Measurements from ENCODE around the gene MAP3K9. TPM values are rescaled to one million over a fixed set of nuclear protein-coding genes. Genes with fewer than 3 reads are reported as not detected.

The MAP3K9 gene
- total RNA-seq, 1 donor from 2014 or later: 13.0 TPM

- no peak for TF ChIP-seq CTCF (IDR thresholded peaks at IDR 0.05; ENCODE audit: insufficient read depth, low read depth, low read length)
- peak overlapping the region; percentile 84 for H3K4me3 Mint-ChIP-seq (ENCODE audit: unreplicated experiment)
- peak overlapping the region; percentile 58 for H3K27ac Mint-ChIP-seq (ENCODE audit: unreplicated experiment)
Observed at GRCh38 chr14:70822530-70823185, 13.3 kb upstream of the MAP3K9 start.

DNA sequence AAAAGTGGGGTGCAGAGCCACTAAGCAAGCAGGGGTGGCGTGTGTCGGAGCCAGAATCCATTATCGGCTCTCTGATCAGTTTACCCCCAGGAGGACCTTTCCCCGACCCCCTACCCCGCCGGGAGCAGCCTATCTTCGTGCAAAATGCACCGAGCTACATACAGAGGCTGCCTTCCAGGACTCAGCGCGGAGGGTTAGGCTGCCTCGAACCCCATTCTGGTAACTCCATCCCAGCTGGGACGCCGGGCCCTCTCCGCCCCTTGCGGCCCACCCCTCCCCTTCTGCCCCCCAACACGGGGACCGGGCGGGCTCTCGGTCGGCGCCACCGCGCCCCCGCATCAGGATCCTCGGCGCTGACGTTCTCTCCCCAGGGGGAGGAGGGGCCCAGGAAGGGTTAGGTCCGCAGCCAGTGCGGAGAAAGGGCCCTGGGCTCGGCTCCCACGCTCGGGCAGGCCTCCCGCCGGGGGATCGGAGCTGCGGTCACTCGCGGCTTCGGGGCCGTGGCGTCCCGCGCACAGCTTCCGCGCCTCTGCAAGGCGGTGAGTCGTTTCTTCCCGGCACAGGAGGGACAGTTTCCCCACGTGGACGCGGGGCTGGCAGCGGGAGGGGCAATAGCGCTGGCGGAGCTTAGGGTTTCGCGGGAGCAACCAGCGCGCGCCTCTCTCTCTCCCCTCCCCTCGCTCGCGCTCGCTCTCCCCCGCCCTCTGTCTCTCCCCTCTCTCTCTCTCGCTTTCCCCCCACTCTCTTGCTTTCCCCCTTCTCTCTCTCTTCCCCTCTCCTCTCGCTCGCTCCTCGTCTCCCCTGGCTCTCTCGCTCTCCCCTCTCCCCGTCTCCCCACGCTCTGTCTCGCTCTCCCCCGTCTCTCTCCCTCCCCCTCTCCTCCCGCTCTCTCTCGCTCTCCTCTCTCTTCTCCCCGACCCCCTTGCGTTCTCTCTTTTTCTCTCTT, 12.5 kb upstream of the MAP3K9 start:
- no peak for FAIRE-seq
- peaks cover 11% of the 10 kb centered on the region for H3K27me3 Mint-ChIP-seq (ENCODE audit: low read depth, unreplicated experiment)

More at GRCh38 chr14:70822530-70823185, 13.3 kb upstream of the MAP3K9 start:
- H3K27ac ChIP-seq (ENCODE audit: low read depth, low read length): no peak overlapping the region
- H3K36me3 ChIP-seq (ENCODE audit: insufficient read depth, low read length): no peaks in the 10 kb centered on the region
- H3K27me3 Mint-ChIP-seq (ENCODE audit: low read depth, unreplicated experiment): peaks cover 11% of the 10 kb centered on the region
- no peaks in the 10 kb centered on the region for H4K20me1 ChIP-seq (ENCODE audit: insufficient read depth, low read length)
- H3K9me3 ChIP-seq (ENCODE audit: insufficient read depth, low read depth, low read length): peaks cover 6% of the 10 kb centered on the region
- peaks cover 3% of the 10 kb centered on the region for H3K27me3 ChIP-seq (ENCODE audit: insufficient read depth, low read length)
- H3K4me2 ChIP-seq (ENCODE audit: low read length): peak overlapping the region; percentile 100
- peak overlapping the region; percentile 74 for H3K4me3 ChIP-seq (ENCODE audit: insufficient read depth, low read depth, low read length)
- H3K36me3 Mint-ChIP-seq (ENCODE audit: low read depth, unreplicated experiment): peaks cover 11% of the 10 kb centered on the region
- H3K79me2 ChIP-seq (ENCODE audit: insufficient read depth, low read length): no peaks in the 10 kb centered on the region
- FAIRE-seq: no peak
- no peaks in the 10 kb centered on the region for H3K9me3 Mint-ChIP-seq (ENCODE audit: unreplicated experiment)
- H2AFZ ChIP-seq (ENCODE audit: low read depth, low read length): peak overlapping the region; percentile 97
- H3K4me1 ChIP-seq (ENCODE audit: insufficient read depth, low read length): no peaks in the 10 kb centered on the region
- H3K4me1 Mint-ChIP-seq (ENCODE audit: low read depth, unreplicated experiment): peaks cover 24% of the 10 kb centered on the region
- DNase-seq (ENCODE audit: low read depth): no peak
- peak overlapping the region; percentile 83 for H3K9ac ChIP-seq (ENCODE audit: low read length)

More for the DNA sequence above, 12.5 kb upstream of the MAP3K9 start:
- Mint-ChIP-seq H3K27ac (ENCODE audit: unreplicated experiment) (no peak overlapping the region), H3K4me1 (ENCODE audit: low read depth, unreplicated experiment) (peaks cover 24% of the 10 kb centered on the region), H3K4me3 (ENCODE audit: unreplicated experiment) (peak overlapping the region; percentile 84), H3K36me3 (ENCODE audit: low read depth, unreplicated experiment) (peaks cover 11% of the 10 kb centered on the region), H3K9me3 (ENCODE audit: unreplicated experiment) (no peaks in the 10 kb centered on the region)
- DNase-seq (ENCODE audit: low read depth): peak; percentile 54
- no peak for TF ChIP-seq CTCF (IDR thresholded peaks at IDR 0.05; ENCODE audit: insufficient read depth, low read depth, low read length)
- TF ChIP-seq EZH2 (IDR thresholded peaks at IDR 0.05; ENCODE audit: insufficient read depth, low read length): no peak
- Histone ChIP-seq H3K27me3 (ENCODE audit: insufficient read depth, low read length) (peaks cover 3% of the 10 kb centered on the region), H3K4me2 (ENCODE audit: low read length) (peak overlapping the region; percentile 100), H3K27ac (ENCODE audit: low read depth, low read length) (peak overlapping the region; percentile 54), H2AFZ (ENCODE audit: low read depth, low read length) (peak overlapping the region; percentile 97), H3K4me3 (ENCODE audit: insufficient read depth, low read depth, low read length) (peak overlapping the region; percentile 74), H3K79me2 (ENCODE audit: insufficient read depth, low read length) (no peaks in the 10 kb centered on the region), H3K4me1 (ENCODE audit: insufficient read depth, low read length) (no peaks in the 10 kb centered on the region), H3K9ac (ENCODE audit: low read length) (peak overlapping the region; percentile 83), H3K9me3 (ENCODE audit: insufficient read depth, low read depth, low read length) (peaks cover 6% of the 10 kb centered on the region), H4K20me1 (ENCODE audit: insufficient read depth, low read length) (no peaks in the 10 kb centered on the region), H3K36me3 (ENCODE audit: insufficient read depth, low read length) (no peaks in the 10 kb centered on the region)
